Activated T-helper 2 cell treated with anti-CD3 and anti-CD28 coated beads, Interferon-gamma antibody, Interleukin-2, Interleukin-4, amounts not matched to agents 10 μg/mL and 5 μg/mL and 100 μg/mL, durations not matched to agents 14 hours and 24 hours and 36 hours (primary cell): ENCODE results near the gene ZBTB40. TPM values are rescaled to one million over a fixed set of nuclear protein-coding genes. Genes with fewer than 3 reads are reported as not detected.

Experiments
- DNase-seq: peaks from one replicate; pipeline ENCODE4 v3.0.0; 2021; ENCODE audit warnings: low spot score
- H3K27ac Mint-ChIP-seq: one replicate; pipeline ENCODE4 v1.8.0; 2021; ENCODE audit warnings: mixed read lengths
- H3K27me3 Mint-ChIP-seq: one replicate; pipeline ENCODE4 v1.8.0; 2021; ENCODE audit warnings: low read depth, mixed read lengths
- H3K36me3 Mint-ChIP-seq: one replicate; pipeline ENCODE4 v1.8.0; 2021; ENCODE audit warnings: low read depth, mixed read lengths
- H3K4me1 Mint-ChIP-seq: one replicate; pipeline ENCODE4 v1.8.0; 2021; ENCODE audit warnings: low read depth, mixed read lengths
- H3K4me3 Mint-ChIP-seq: one replicate; pipeline ENCODE4 v1.8.0; 2021; ENCODE audit warnings: low read depth, mild to moderate bottlenecking, moderate library complexity, mixed read lengths
- H3K9me3 Mint-ChIP-seq: one replicate; pipeline ENCODE4 v1.8.0; 2021; ENCODE audit warnings: mixed read lengths
- intact Hi-C: fragments of 100-400 bp; cut with micrococcal nuclease; formaldehyde crosslinking; loops from one replicate; pipeline ENCODE4 v1.15.1; 2023
- total RNA-seq: library from RNA; stranded (reverse); gene quantifications from 2 replicates; pipeline ENCODE4 v1.2.3, GENCODE V29; 2022

Gene ZBTB40
- total RNA-seq, 1 donor from 2014 or later = 17.6 TPM

- no peak overlapping the region for H3K4me3 Mint-ChIP-seq
- no peaks in the 10 kb centered on the region for H3K4me1 Mint-ChIP-seq
- no peaks in the 10 kb centered on the region for H3K9me3 Mint-ChIP-seq
- intact Hi-C loops = no loop called here
- H3K27ac Mint-ChIP-seq = no peak overlapping the region
- peaks cover 2% of the 10 kb centered on the region for H3K27me3 Mint-ChIP-seq
- H3K36me3 Mint-ChIP-seq = no peaks in the 10 kb centered on the region
- no peak for DNase-seq
These were observed 118.7 kb downstream of the ZBTB40 start for GRCh38 chr1:22570140-22570909.

GRCh38 chr1:22572818-22573217 is 121.2 kb downstream of the ZBTB40 start:
- intact Hi-C loops = no loop called here
- no peak overlapping the region for H3K27ac Mint-ChIP-seq
- H3K4me1 Mint-ChIP-seq = no peaks in the 10 kb centered on the region
- H3K9me3 Mint-ChIP-seq = peaks cover 8% of the 10 kb centered on the region
- H3K27me3 Mint-ChIP-seq = peaks cover 2% of the 10 kb centered on the region
- no peak overlapping the region for H3K4me3 Mint-ChIP-seq
- H3K36me3 Mint-ChIP-seq = no peaks in the 10 kb centered on the region
- DNase-seq = no peak

GRCh38 chr1:22573237-22573636 is 121.6 kb downstream of the ZBTB40 start:
- intact Hi-C loops = no loop called here
- Mint-ChIP-seq H3K4me3 (no peak overlapping the region), H3K27me3 (peaks cover 2% of the 10 kb centered on the region), H3K9me3 (peaks cover 12% of the 10 kb centered on the region), H3K36me3 (no peaks in the 10 kb centered on the region), H3K27ac (no peak overlapping the region), H3K4me1 (no peaks in the 10 kb centered on the region)
- DNase-seq = no peak

- H3K9me3 Mint-ChIP-seq = peaks cover 25% of the 10 kb centered on the region
- H3K27me3 Mint-ChIP-seq = peaks cover 2% of the 10 kb centered on the region
- H3K36me3 Mint-ChIP-seq = no peaks in the 10 kb centered on the region
- no peak for DNase-seq
- H3K4me1 Mint-ChIP-seq = no peaks in the 10 kb centered on the region
- intact Hi-C loops = no loop called here
- no peak overlapping the region for H3K27ac Mint-ChIP-seq
- H3K4me3 Mint-ChIP-seq = no peak overlapping the region
These were observed 124.0 kb downstream of the ZBTB40 start for GRCh38 chr1:22575532-22576149.

- Mint-ChIP-seq H3K36me3 (no peaks in the 10 kb centered on the region), H3K27me3 (peaks cover 2% of the 10 kb centered on the region), H3K27ac (no peak overlapping the region), H3K9me3 (peaks cover 25% of the 10 kb centered on the region), H3K4me1 (no peaks in the 10 kb centered on the region), H3K4me3 (no peak overlapping the region)
- intact Hi-C loops = no loop called here
- DNase-seq = no peak
These were observed 124.5 kb downstream of the ZBTB40 start for GRCh38 chr1:22576150-22576544.

GRCh38 chr1:22576617-22577016 is 125.0 kb downstream of the ZBTB40 start:
- Mint-ChIP-seq H3K9me3 (peaks cover 25% of the 10 kb centered on the region), H3K27ac (no peak overlapping the region), H3K4me1 (no peaks in the 10 kb centered on the region), H3K4me3 (no peak overlapping the region), H3K27me3 (peaks cover 2% of the 10 kb centered on the region), H3K36me3 (no peaks in the 10 kb centered on the region)
- no peak for DNase-seq
- intact Hi-C loops = no loop called here

- no peaks in the 10 kb centered on the region for H3K36me3 Mint-ChIP-seq
- DNase-seq = no peak
- H3K4me3 Mint-ChIP-seq = no peak overlapping the region
- intact Hi-C loops = no loop called here
- H3K27me3 Mint-ChIP-seq = no peaks in the 10 kb centered on the region
- peaks cover 25% of the 10 kb centered on the region for H3K9me3 Mint-ChIP-seq
- no peak overlapping the region for H3K27ac Mint-ChIP-seq
- no peaks in the 10 kb centered on the region for H3K4me1 Mint-ChIP-seq
These were observed 127.2 kb downstream of the ZBTB40 start for GRCh38 chr1:22578732-22579361.

- intact Hi-C loops = no loop called here
- Mint-ChIP-seq H3K4me3 (no peak overlapping the region), H3K4me1 (no peaks in the 10 kb centered on the region), H3K27ac (no peak overlapping the region), H3K27me3 (no peaks in the 10 kb centered on the region), H3K9me3 (peaks cover 25% of the 10 kb centered on the region), H3K36me3 (no peaks in the 10 kb centered on the region)
- DNase-seq = no peak
These were observed 128.0 kb downstream of the ZBTB40 start for GRCh38 chr1:22579541-22580155.

Other genes starting within 250 kb of the ZBTB40 start
- not detected in 2 replicates for gene EPHA8, start 111.6 kb downstream of the ZBTB40 start, total RNA-seq
- gene C1QA, start 184.8 kb downstream of the ZBTB40 start, total RNA-seq = not detected in 2 replicates
- gene C1QC, start 191.8 kb downstream of the ZBTB40 start, total RNA-seq = not detected in 2 replicates
- not detected in 2 replicates for gene C1QB, start 201.4 kb downstream of the ZBTB40 start, total RNA-seq